Measurements from ENCODE around the gene CD24. TPM values are rescaled to one million over a fixed set of nuclear protein-coding genes. Genes with fewer than 3 reads are reported as not detected.
A peak's percentile ranks its signal among the peaks of the same experiment; 100 is the strongest.
"Not testable (repeated sequence)": the region's sequence is repeated elsewhere in the genome, so short reads cannot be mapped to it uniquely, and the experiment has no call there.

CD24 gene
- total RNA-seq = 2.4 TPM

- Histone ChIP-seq H3K4me1 (ENCODE audit: insufficient read depth, low read length) (peaks cover 14% of the 10 kb centered on the region), H3K4me3 (ENCODE audit: low read length) (peak within 1 kb of the TSS; percentile 47), H3K9me3 (ENCODE audit: low read depth, low read length) (no peaks in the 10 kb centered on the region), H3K27me3 (ENCODE audit: insufficient read depth, low read length) (peaks cover 46% of the 10 kb centered on the region)
Measured at GRCh38 chr6:106974336-106974998, at the start of gene CD24. Gene CD24, minus strand, starts transcription at chr6:106974729. Its CDS starts 83 bp downstream, at chr6:106974646.

GRCh38 chr6:107021446-107022185, 47.1 kb upstream of the CD24 start:
- H3K27me3 ChIP-seq (ENCODE audit: insufficient read depth, low read length) = no peaks in the 10 kb centered on the region
- H3K4me3 ChIP-seq (ENCODE audit: low read length) = no peak overlapping the region
- no peaks in the 10 kb centered on the region for H3K9me3 ChIP-seq (ENCODE audit: low read depth, low read length)
- H3K4me1 ChIP-seq (ENCODE audit: insufficient read depth, low read length) = no peaks in the 10 kb centered on the region

- Histone ChIP-seq H3K4me3 (ENCODE audit: low read length) (no peak overlapping the region), H3K4me1 (ENCODE audit: insufficient read depth, low read length) (no peaks in the 10 kb centered on the region), H3K9me3 (ENCODE audit: low read depth, low read length) (no peaks in the 10 kb centered on the region), H3K27me3 (ENCODE audit: insufficient read depth, low read length) (no peaks in the 10 kb centered on the region)
Measured at GRCh38 chr6:107020239-107020638, 45.7 kb upstream of the CD24 start.

GRCh38 chr6:107019628-107020027, 45.1 kb upstream of the CD24 start:
- H3K9me3 ChIP-seq (ENCODE audit: low read depth, low read length); H3K4me3 ChIP-seq (ENCODE audit: low read length); H3K4me1 ChIP-seq (ENCODE audit: insufficient read depth, low read length); H3K27me3 ChIP-seq (ENCODE audit: insufficient read depth, low read length): not testable (repeated sequence)

- H3K9me3 ChIP-seq (ENCODE audit: low read depth, low read length) = no peaks in the 10 kb centered on the region
- no peaks in the 10 kb centered on the region for H3K27me3 ChIP-seq (ENCODE audit: insufficient read depth, low read length)
- H3K4me3 ChIP-seq (ENCODE audit: low read length) = no peak overlapping the region
- no peaks in the 10 kb centered on the region for H3K4me1 ChIP-seq (ENCODE audit: insufficient read depth, low read length)
Measured at GRCh38 chr6:107019047-107019446, 44.5 kb upstream of the CD24 start.

GRCh38 chr6:107009499-107009898, 35.0 kb upstream of the CD24 start:
- no peaks in the 10 kb centered on the region for H3K9me3 ChIP-seq (ENCODE audit: low read depth, low read length)
- no peaks in the 10 kb centered on the region for H3K4me1 ChIP-seq (ENCODE audit: insufficient read depth, low read length)
- H3K4me3 ChIP-seq (ENCODE audit: low read length) = no peak overlapping the region

GRCh38 chr6:106997392-106998158, 23.0 kb upstream of the CD24 start:
- no peak overlapping the region for H3K4me3 ChIP-seq (ENCODE audit: low read length)
- H3K27me3 ChIP-seq (ENCODE audit: insufficient read depth, low read length) = no peaks in the 10 kb centered on the region
- no peaks in the 10 kb centered on the region for H3K9me3 ChIP-seq (ENCODE audit: low read depth, low read length)
- no peaks in the 10 kb centered on the region for H3K4me1 ChIP-seq (ENCODE audit: insufficient read depth, low read length)

More at GRCh38 chr6:107009499-107009898, 35.0 kb upstream of the CD24 start:
- no peaks in the 10 kb centered on the region for H3K27me3 ChIP-seq (ENCODE audit: insufficient read depth, low read length)

GRCh38 chr6:106995640-106996039, 21.1 kb upstream of the CD24 start:
- no peaks in the 10 kb centered on the region for H3K4me1 ChIP-seq (ENCODE audit: insufficient read depth, low read length)
- H3K4me3 ChIP-seq (ENCODE audit: low read length) = no peak overlapping the region
- H3K27me3 ChIP-seq (ENCODE audit: insufficient read depth, low read length) = no peaks in the 10 kb centered on the region
- no peaks in the 10 kb centered on the region for H3K9me3 ChIP-seq (ENCODE audit: low read depth, low read length)

- not testable (repeated sequence) for H3K4me3 ChIP-seq (ENCODE audit: low read length); H3K27me3 ChIP-seq (ENCODE audit: insufficient read depth, low read length); H3K9me3 ChIP-seq (ENCODE audit: low read depth, low read length); H3K4me1 ChIP-seq (ENCODE audit: insufficient read depth, low read length)
Measured at GRCh38 chr6:106989737-106990136, 15.2 kb upstream of the CD24 start.

- no peak overlapping the region for H3K4me3 ChIP-seq (ENCODE audit: low read length)
- no peaks in the 10 kb centered on the region for H3K9me3 ChIP-seq (ENCODE audit: low read depth, low read length)
- peaks cover 5% of the 10 kb centered on the region for H3K27me3 ChIP-seq (ENCODE audit: insufficient read depth, low read length)
- no peaks in the 10 kb centered on the region for H3K4me1 ChIP-seq (ENCODE audit: insufficient read depth, low read length)
Measured at GRCh38 chr6:106988664-106989063, 14.1 kb upstream of the CD24 start.

- Histone ChIP-seq H3K27me3 (ENCODE audit: insufficient read depth, low read length) (peaks cover 9% of the 10 kb centered on the region), H3K4me1 (ENCODE audit: insufficient read depth, low read length) (no peaks in the 10 kb centered on the region), H3K4me3 (ENCODE audit: low read length) (no peak overlapping the region), H3K9me3 (ENCODE audit: low read depth, low read length) (no peaks in the 10 kb centered on the region)
Measured at GRCh38 chr6:106981926-106982325, 7.4 kb upstream of the CD24 start.

GRCh38 chr6:106980926-106981325, 6.4 kb upstream of the CD24 start:
- H3K4me3 ChIP-seq (ENCODE audit: low read length) = no peak overlapping the region
- no peaks in the 10 kb centered on the region for H3K9me3 ChIP-seq (ENCODE audit: low read depth, low read length)
- no peaks in the 10 kb centered on the region for H3K4me1 ChIP-seq (ENCODE audit: insufficient read depth, low read length)
- H3K27me3 ChIP-seq (ENCODE audit: insufficient read depth, low read length) = peaks cover 19% of the 10 kb centered on the region

- Histone ChIP-seq H3K4me1 (ENCODE audit: insufficient read depth, low read length) (no peaks in the 10 kb centered on the region), H3K9me3 (ENCODE audit: low read depth, low read length) (no peaks in the 10 kb centered on the region), H3K4me3 (ENCODE audit: low read length) (no peak overlapping the region), H3K27me3 (ENCODE audit: insufficient read depth, low read length) (peaks cover 17% of the 10 kb centered on the region)
Measured at GRCh38 chr6:106979435-106979884, 4.9 kb upstream of the CD24 start.

GRCh38 chr6:106977246-106977645, 2.7 kb upstream of the CD24 start:
- peaks cover 14% of the 10 kb centered on the region for H3K4me1 ChIP-seq (ENCODE audit: insufficient read depth, low read length)
- no peaks in the 10 kb centered on the region for H3K9me3 ChIP-seq (ENCODE audit: low read depth, low read length)
- H3K4me3 ChIP-seq (ENCODE audit: low read length) = no peak overlapping the region
- peaks cover 39% of the 10 kb centered on the region for H3K27me3 ChIP-seq (ENCODE audit: insufficient read depth, low read length)

GRCh38 chr6:106976270-106976669, 1.7 kb upstream of the CD24 start:
- H3K4me3 ChIP-seq (ENCODE audit: low read length) = no peak overlapping the region
- no peaks in the 10 kb centered on the region for H3K9me3 ChIP-seq (ENCODE audit: low read depth, low read length)
- H3K4me1 ChIP-seq (ENCODE audit: insufficient read depth, low read length) = peaks cover 14% of the 10 kb centered on the region
- peaks cover 46% of the 10 kb centered on the region for H3K27me3 ChIP-seq (ENCODE audit: insufficient read depth, low read length)
